Activated CD4-positive, alpha-beta T cell treated with anti-CD3 and anti-CD28 coated beads, Interleukin-2, amount 50 U/mL, for 16 hours (primary cell): ENCODE measurements around the gene VWA7.

Experiments
- DNase-seq: peaks from one replicate; pipeline ENCODE4 v3.0.0-alpha.2; 2020

Gene VWA7

GRCh38 chr6:31727717-31728671, 49.1 kb downstream of the VWA7 start:
- DNase-seq, result no peak

DNA sequence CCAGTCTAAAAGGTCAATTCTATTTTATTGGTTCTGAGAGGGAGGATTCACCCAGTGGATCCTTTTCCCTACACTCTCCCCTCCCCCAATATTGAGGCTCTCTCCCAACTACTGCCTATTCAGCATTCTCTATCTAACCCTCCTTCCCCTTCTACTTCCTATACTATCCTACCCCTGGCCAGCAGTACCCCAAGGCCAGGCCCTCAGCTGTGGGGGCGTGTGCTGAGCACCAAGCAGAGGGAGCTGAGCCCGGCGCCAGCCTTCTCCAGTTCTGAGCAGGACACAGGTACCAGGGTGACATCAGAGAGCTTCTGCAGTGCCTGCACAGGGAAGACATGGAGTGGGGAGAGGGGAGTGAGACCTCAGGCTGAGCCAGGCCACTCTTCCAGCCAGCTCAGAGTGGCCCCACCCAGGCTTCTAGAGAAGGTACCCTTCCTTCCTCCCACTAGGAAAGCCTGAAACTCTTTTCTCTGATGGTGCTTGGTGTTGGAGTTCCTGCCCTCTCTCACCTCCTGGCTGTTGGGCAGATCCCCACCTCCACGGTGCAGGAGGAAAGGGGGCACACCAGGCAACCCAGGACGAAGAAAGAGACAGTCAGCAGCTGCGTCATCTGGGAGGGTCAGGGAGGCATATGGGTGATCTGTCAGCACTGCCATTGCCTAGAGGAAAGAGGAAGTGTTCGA, 50.0 kb downstream of the VWA7 start:
- DNase-seq, result no peak

- DNase-seq, result no peak
These were observed 51.4 kb downstream of the VWA7 start for GRCh38 chr6:31725502-31726350.

GRCh38 chr6:31723980-31724691, 53.0 kb downstream of the VWA7 start:
- no peak for DNase-seq

- DNase-seq, result no peak
These were observed 53.7 kb downstream of the VWA7 start, which contains the start of gene MPIG6B for GRCh38 chr6:31723245-31723979. TSS of gene MPIG6B (plus strand) at chr6:31723373. CDS start at chr6:31723384, 11 bp downstream.

- DNase-seq, result no peak
These were observed 55.0 kb downstream of the VWA7 start for GRCh38 chr6:31722173-31722572.

DNA sequence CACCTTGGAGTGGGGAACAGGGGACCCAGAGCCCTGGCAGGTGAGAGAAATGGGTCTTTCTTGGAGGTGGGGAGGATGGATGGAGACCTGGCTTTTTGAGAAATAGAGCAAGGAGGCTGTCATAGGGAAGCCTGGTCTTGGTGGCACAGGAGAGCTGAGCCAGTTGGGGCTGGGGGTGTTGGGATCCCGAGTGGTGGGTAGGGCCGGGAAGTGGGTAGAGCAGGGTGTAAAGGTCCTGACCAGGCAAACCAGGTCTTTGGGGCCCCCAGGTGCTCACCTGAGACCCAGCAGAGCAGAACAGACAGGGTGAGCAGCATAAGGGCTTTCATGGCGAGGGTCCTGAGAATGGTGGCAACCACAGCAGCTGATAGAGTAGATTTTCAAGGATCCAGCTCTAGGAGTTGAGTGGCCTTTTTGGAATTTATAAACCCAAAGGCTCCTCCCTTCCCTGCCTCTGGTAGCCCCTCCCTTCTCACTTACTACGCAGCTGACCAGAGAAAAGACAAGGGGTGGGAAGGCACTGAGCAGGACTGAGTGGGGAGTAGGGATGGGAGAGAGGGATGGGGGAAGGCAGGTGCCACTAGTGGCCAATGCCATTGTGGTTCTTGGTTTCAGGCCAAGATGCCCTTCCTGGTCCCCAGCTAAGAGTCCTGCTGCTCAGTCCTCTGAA, 55.6 kb downstream of the VWA7 start, which contains the start of gene LY6G6C:
TSS of gene LY6G6C (minus strand) at position 396 of the 670 bp plus-strand sequence. CDS start at position 329, 67 bp downstream.
- no peak for DNase-seq

DNA sequence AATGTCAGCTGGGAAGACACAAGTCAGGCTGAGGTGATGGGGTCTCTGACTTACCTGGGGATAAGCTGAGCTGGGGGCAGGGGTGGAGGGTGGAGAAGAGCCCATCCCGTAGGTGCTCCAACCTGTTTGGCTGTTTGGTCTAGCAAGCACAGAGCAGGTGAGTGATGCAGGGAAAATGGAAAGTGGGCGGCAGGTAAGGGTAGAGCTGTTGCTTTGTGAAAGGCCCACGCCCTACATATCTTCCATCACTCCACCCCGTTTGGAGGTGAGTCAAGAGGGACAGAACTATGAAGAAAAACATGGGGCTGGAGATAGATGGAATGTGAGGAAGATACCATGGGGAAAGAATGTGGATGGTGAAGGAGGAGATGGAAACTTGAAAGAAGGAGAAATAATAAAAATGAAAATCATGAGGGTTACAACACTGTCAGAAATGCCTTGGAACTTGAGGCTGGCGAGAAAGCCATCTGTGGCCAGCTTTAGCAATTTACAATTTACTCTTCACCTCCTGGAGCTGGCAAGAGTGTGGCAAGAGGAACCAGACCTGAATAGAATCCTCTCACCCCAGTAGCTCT, 56.8 kb downstream of the VWA7 start:
- no peak for DNase-seq

DNA sequence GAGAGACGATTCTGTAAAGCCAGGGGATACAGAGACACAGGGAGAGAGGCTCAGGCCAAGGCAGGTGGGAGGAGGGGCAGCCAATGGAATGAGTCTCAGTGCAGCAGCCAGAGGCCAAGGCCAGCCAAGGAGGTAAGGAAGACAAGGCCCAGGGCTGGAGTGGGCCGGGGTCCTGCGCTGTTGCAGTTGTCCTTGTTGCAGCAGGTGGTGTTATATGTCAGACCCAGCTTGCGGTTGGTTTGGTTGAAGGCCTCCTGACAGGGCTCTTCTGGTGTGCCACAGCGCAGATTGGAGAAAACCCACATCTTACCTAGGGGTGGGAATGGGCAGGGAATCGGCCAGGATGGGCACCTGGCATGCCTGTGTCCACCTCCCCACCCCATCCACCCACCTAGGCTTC, 58.1 kb downstream of the VWA7 start:
- DNase-seq, result no peak

DNA sequence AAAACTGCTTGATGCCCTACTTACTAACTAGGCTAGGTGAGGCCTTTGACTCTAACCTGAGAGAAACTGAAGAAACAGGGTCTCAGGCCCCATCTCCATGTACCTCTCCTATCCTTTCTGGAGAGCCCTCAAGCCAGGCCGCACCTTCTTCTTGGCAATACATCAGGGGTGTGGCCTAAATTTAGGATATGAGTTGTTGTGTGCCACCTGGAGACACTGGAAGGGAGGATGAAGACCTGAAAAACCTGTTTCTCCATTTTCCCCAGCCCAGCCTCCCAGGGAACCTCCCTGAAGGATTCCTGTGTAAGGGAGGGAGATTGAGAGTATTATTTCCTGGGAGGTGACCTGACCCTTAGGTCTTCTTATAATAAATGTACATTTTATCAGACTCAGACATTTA, 58.9 kb downstream of the VWA7 start:
- DNase-seq, result no peak

DNA sequence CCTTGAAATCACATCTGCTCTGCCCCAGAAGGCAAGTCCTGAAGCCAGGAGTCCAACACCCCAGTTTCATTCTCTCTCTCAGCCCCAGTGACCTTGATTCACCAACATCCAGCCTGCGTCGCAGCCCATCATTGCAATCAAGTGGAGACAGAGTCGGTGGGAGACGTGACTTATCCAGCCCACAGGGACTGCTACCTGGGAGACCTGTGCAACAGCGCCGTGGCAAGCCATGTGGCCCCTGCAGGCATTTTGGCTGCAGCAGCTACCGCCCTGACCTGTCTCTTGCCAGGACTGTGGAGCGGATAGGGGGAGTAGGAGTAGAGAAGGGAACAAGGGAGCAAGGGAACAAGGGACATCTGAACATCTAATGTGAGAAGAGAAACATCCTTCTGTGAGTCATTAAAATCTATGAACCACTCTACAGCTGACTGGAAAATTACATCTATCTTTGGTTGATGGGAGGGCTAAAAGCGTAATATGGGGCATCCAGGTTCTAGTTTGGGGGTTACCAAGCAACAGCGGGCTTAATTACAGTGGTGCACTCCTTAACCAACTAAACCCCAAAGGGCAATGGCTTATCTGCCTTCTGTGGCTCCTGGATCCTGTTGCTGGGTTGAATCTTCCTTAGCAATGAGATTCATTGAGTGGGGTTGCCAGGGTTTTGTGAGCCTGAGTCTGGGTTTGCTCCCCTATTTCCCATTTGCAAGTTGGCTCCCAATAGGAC, 59.5 kb downstream of the VWA7 start:
- no peak for DNase-seq
